ENCODE measurements around the gene CDK2AP2.
"Not testable (repeated sequence)": the region's sequence is repeated elsewhere in the genome, so short reads cannot be mapped to it uniquely, and the experiment has no call there.

Gene CDK2AP2

GRCh38 chr11:67519726-67520125 is 11.8 kb upstream of the CDK2AP2 start:
- H3K4me3 ChIP-seq (ENCODE audit: low read depth, low read length), result no peak overlapping the region
- TF ChIP-seq CTCF (IDR thresholded peaks at IDR 0.05; ENCODE audit: low read depth, low read length, missing control alignments), result no peak
- DNase-seq (ENCODE audit: low read depth), result no peak

- no peak overlapping the region for H3K4me3 ChIP-seq (ENCODE audit: low read depth, low read length)
- no peak for TF ChIP-seq CTCF (IDR thresholded peaks at IDR 0.05; ENCODE audit: low read depth, low read length, missing control alignments)
- DNase-seq (ENCODE audit: low read depth), result no peak
Observed at GRCh38 chr11:67517784-67518552, 10.0 kb upstream of the CDK2AP2 start.

- H3K4me3 ChIP-seq (ENCODE audit: low read depth, low read length), result no peak overlapping the region
- TF ChIP-seq CTCF (IDR thresholded peaks at IDR 0.05; ENCODE audit: low read depth, low read length, missing control alignments), result no peak
- DNase-seq (ENCODE audit: low read depth), result no peak
Observed at GRCh38 chr11:67516806-67517205, 8.8 kb upstream of the CDK2AP2 start.

GRCh38 chr11:67514116-67514515 is 6.2 kb upstream of the CDK2AP2 start:
- no peak for TF ChIP-seq CTCF (IDR thresholded peaks at IDR 0.05; ENCODE audit: low read depth, low read length, missing control alignments)
- DNase-seq (ENCODE audit: low read depth), result no peak
- H3K4me3 ChIP-seq (ENCODE audit: low read depth, low read length), result no peak overlapping the region

- not testable (repeated sequence) for DNase-seq (ENCODE audit: low read depth); H3K4me3 ChIP-seq (ENCODE audit: low read depth, low read length)
Observed at GRCh38 chr11:67511558-67511957, 3.6 kb upstream of the CDK2AP2 start.

- TF ChIP-seq CTCF (IDR thresholded peaks at IDR 0.05; ENCODE audit: low read depth, low read length, missing control alignments), result no peak
- no peak overlapping the region for H3K4me3 ChIP-seq (ENCODE audit: low read depth, low read length)
- DNase-seq (ENCODE audit: low read depth), result no peak
Observed at GRCh38 chr11:67510023-67510345, 2.0 kb upstream of the CDK2AP2 start.

GRCh38 chr11:67508486-67509121 is 642 bp upstream of the CDK2AP2 start:
- DNase-seq (ENCODE audit: low read depth), result peak; percentile 87
- TF ChIP-seq CTCF (IDR thresholded peaks at IDR 0.05; ENCODE audit: low read depth, low read length, missing control alignments), result no peak
- peak overlapping the region; percentile 76 for H3K4me3 ChIP-seq (ENCODE audit: low read depth, low read length)

All from GM12864 (cell line).